OCI-LY1 (cell line): ENCODE results near the gene RFPL1.

Experiments used
- CTCF ChIP-seq: fragments of 200-600 bp; sonication (generic), shearing (Covaris generic); IDR thresholded peaks from 2 replicates; pipeline ENCODE4 v1.5.1; 2017; ENCODE audit warnings: mild to moderate bottlenecking, antibody characterized with exemption, low read length, moderate library complexity, mixed read lengths
- EZH2 ChIP-seq: fragments of 200-600 bp; sonication (generic), shearing (Covaris generic); IDR thresholded peaks from 2 replicates; pipeline ENCODE4 v1.8.0; 2017; ENCODE audit warnings: borderline replicate concordance, mixed run types, mild to moderate bottlenecking, antibody characterized with exemption, low read length, moderate library complexity, mixed read lengths

GRCh38 chr22:29459773-29460172 lies 21.4 kb downstream of the RFPL1 start:
- TF ChIP-seq CTCF: no peak
- TF ChIP-seq EZH2: no peak
